Loucy (cell line): Measurements from ENCODE around the gene DEGS1.

Source experiments
- CTCF ChIP-seq: fragments of 200-600 bp; sonication (generic); conservative IDR thresholded peaks from 2 replicates; pipeline ENCODE4 v1.5.1; 2014; ENCODE audit warnings: mild to moderate bottlenecking, antibody characterized with exemption, low read length
- EZH2phosphoT487 ChIP-seq: fragments of 200-600 bp; IDR thresholded peaks from 2 replicates; pipeline ENCODE4 v1.6.1; 2018; ENCODE audit warnings: antibody characterized with exemption, mild to moderate bottlenecking, moderate library complexity, borderline replicate concordance

DNA sequence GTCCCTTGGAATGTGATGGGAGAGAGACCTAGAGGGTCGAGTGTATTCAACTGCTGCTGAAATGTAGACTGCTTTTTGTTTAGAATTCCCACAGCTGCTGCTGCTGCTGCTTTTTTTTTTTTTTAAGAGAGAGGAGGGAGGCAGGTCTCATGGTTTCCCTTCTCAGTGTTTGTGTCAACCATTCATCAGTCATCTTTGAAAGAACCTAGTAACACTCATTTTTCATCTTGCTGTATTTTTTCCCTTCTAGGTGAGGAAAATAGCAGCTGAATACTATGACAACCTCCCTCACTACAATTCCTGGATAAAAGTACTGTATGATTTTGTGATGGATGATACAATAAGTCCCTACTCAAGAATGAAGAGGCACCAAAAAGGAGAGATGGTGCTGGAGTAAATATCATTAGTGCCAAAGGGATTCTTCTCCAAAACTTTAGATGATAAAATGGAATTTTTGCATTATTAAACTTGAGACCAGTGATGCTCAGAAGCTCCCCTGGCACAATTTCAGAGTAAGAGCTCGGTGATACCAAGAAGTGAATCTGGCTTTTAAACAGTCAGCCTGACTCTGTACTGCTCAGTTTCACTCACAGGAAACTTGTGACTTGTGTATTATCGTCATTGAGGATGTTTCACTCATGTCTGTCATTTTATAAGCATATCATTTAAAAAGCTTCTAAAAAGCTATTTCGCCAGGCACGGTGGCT is 9.2 kb downstream of the DEGS1 start:
- TF ChIP-seq CTCF (no peak), EZH2phosphoT487 (no peak)
